Stimulated activated CD4-positive, alpha-beta T cell treated with anti-CD3 and anti-CD28 coated beads, TNF-alpha, amount 100 ng/mL, for 1 hour (primary cell): ENCODE data around the gene LMF1.
"Not testable (repeated sequence)": the region's sequence is repeated elsewhere in the genome, so short reads cannot be mapped to it uniquely, and the experiment has no call there.

Experiments
- DNase-seq, 3 donors: peaks; one replicate each; pipeline ENCODE4 v3.0.0-alpha.2; 2020; ENCODE audit warnings: low read depth in 3 of 3, low spot score in 1 of 3

LMF1 gene

GRCh38 chr16:972316-973002, 1.7 kb upstream of the LMF1 start:
- no peak for DNase-seq

- no peak for DNase-seq
Observed at GRCh38 chr16:971981-972315, 1.2 kb upstream of the LMF1 start.

- DNase-seq: no peak
Observed at GRCh38 chr16:971582-971905, 760 bp upstream of the LMF1 start.

GRCh38 chr16:970386-970765, 408 bp downstream of the LMF1 start:
- DNase-seq: no peak

- no peak for DNase-seq
Observed at GRCh38 chr16:969508-970385, 1.0 kb downstream of the LMF1 start.

GRCh38 chr16:968620-969019, 2.2 kb downstream of the LMF1 start:
- DNase-seq: no peak

GRCh38 chr16:967546-968295, 3.1 kb downstream of the LMF1 start:
- no peak for DNase-seq

GRCh38 chr16:967077-967541, 3.7 kb downstream of the LMF1 start:
- no peak for DNase-seq

GRCh38 chr16:966505-966904, 4.3 kb downstream of the LMF1 start:
- DNase-seq: no peak

- DNase-seq: no peak
Observed at GRCh38 chr16:966035-966434, 4.7 kb downstream of the LMF1 start.

- DNase-seq: no peak
Observed at GRCh38 chr16:965487-965886, 5.3 kb downstream of the LMF1 start.

GRCh38 chr16:965036-965395, 5.8 kb downstream of the LMF1 start:
- no peak for DNase-seq

GRCh38 chr16:964356-965035, 6.3 kb downstream of the LMF1 start:
- peak; percentile 38 to 58 (median 56) for DNase-seq

- no peak for DNase-seq
Observed at GRCh38 chr16:963913-964312, 6.9 kb downstream of the LMF1 start.

GRCh38 chr16:962901-963814, 7.6 kb downstream of the LMF1 start:
- no peak for DNase-seq

- no peak for DNase-seq
Observed at GRCh38 chr16:962366-962765, 8.4 kb downstream of the LMF1 start.

GRCh38 chr16:959232-960040, 11.3 kb downstream of the LMF1 start:
- no peak for DNase-seq

- not testable (repeated sequence) for DNase-seq
Observed at GRCh38 chr16:955766-956165, 15.0 kb downstream of the LMF1 start.

GRCh38 chr16:953818-954217, 17.0 kb downstream of the LMF1 start:
- DNase-seq: not testable (repeated sequence)

- no peak for DNase-seq
Observed at GRCh38 chr16:952321-952720, 18.5 kb downstream of the LMF1 start.
